KG1 (cell line): ENCODE results near the gene TAPT1.
"Not testable (repeated sequence)": the region's sequence is repeated elsewhere in the genome, so short reads cannot be mapped to it uniquely, and the experiment has no call there.

Source experiments
- DNase-seq: peaks from one replicate; lab custom pipeline; 2025; lab: John Stamatoyannopoulos, UW

Gene TAPT1

DNA sequence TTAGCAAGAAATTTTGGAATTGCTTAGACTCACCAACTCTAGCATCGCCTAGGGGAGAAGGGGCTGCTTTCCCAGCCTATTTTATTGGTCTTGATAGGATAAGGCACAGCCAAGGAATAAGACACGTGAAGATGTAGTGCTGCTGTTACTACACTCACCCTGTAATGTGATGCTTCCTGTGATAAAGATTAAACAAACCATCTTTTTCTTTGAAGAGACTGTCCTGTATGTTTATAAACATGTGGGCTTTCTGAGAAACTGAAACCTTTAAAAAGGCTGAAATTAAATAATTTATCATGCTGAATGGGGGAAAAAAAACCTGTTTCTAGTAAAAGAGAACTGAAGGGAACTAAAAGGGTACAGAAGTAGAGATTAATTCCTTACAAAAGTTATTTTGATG, 13.2 kb downstream of the TAPT1 start:
- no peak for DNase-seq

DNA sequence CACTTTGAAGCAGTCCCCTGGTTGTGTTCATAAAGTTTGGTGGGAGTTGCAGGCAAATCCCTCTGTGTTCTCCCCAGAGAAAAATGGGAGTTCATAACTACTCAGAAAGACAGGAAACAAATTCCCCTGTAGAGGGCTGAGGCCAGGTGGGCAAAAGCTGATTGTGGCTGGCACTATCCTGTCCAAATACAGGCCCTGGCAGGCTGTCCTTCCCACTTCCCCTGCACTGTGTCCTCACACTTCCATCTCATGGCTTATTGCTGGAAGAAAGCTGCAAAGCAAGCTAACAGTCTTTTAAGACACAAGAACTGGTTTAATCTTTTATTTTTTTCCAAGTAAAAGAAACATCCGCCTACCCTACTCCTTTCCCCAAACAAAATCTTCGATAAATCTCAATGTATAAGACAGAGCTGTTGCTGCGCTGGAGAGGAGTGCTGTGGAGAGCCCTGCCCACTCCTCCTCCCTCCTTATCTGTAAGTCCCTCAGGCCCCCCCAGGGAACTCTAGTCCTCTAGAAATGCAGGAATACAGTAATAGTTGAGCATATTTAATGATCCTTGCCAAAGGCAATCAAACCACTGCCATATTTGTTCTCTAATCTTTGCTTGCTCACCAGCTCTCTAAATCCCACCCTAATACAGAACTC, 14.0 kb downstream of the TAPT1 start:
- DNase-seq, result no peak

DNA sequence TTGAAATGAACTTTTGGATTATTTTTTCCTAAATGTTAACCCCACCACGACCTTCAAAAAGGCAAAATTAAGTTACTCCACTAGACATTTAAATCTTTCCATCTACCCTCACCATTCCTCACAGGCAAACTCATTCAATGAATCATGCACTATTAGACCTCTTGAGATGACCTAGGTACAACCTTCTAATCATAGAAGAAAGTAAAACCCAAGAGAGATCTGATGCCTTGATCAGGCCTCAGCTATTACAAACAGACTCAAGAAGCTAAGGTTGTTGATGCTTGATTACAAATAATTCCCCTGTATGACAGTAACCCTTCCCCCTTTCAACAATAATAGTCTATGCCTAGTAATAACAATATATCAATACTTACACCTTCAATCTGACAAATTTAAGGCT, 18.9 kb downstream of the TAPT1 start:
- no peak for DNase-seq

DNA sequence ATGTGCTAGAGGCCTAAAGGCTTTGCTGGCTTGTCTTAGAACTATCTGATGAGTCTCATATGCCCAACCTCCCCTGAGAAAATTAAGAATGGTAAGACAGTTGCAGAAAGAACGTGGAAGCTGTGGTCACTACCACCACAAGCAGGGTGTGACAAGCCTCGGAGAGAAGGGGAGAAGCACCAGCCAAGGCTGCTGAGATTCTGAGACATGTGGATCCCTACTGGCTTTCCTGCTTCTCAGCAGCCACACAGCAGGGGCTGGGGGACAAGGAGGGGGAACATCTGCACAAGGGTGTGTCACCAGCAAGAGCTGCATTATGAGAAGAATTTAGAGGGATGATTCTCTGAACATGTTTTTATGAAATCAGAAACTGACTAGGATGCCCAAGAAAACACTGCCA, 19.4 kb downstream of the TAPT1 start:
- no peak for DNase-seq

DNA sequence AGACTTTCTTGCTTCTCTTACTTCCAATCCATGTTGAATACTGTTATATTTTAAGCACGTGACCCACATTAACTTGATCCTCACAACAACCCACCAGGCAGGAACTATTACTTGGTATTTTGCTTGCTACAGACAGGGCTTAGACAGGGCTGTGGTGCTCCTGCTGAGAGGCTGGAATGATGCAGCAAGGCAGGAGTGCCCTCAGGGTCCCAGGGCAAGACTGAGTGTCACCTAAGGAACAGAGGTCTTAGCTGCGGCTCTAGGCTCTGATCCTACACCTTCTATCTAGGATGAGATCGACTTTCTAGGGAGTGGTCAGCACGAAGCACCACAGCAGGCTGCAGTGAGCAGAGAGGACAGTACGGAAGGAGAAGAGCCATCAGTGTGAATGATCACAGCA, 20.0 kb downstream of the TAPT1 start:
- no peak for DNase-seq

DNA sequence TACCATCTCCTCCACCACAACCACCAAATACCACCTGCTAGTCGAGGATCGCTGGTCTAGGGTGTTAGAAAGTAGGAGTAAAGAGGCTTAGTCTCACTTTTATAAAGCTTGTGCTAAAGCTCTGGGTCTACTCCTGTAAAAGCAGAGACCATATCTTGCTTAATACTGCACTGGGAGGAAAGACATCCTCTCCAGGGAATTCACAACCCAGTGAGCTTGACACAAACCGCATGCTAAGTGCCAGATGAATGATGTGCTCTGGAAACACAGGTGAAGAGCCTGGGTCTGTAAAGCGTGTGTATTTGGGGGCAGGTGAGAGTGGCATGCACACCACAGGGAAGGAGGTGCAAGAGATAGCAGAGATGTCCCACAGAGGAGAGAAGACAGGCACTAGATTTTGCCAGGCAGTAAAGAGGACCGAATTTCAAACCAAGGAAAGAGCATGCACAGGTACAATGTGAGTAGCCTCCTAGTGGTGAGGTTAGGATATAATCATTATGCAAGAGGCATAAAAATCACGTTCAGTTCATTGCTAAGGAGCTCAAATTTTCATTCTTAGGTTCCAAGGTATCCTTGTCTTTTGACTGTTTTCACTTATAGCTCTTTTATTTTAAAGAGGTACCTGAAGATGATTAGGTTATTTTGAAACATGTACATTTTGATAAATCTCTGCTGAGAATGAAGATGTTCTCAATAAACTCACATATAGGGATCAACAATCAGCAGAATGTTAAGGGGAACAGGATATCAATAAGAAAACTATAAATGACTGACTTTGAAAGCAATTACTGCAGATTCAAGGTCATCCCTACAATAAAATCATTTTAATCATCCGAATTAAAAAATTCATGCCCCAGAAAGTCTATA, 20.7 kb downstream of the TAPT1 start:
- no peak for DNase-seq

DNA sequence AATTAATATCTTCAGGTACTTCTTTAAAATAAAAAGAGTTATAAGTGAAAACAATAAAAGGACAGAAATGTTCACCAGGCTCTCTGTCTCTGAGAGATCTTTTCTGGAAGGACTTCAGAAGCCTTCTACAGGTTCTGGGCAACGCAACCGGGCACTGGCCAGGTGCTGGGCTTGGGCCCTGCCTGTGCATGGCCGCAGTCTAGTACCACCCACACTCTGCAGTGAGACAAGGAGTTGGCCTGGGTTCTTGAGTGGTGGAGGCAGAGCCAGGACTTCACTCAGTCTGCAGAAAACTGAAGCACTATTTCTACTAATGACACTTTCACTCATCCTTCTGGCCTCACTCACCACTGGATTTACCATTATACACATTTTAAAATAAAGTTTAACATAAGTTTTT, 21.8 kb downstream of the TAPT1 start:
- DNase-seq, result no peak

DNA sequence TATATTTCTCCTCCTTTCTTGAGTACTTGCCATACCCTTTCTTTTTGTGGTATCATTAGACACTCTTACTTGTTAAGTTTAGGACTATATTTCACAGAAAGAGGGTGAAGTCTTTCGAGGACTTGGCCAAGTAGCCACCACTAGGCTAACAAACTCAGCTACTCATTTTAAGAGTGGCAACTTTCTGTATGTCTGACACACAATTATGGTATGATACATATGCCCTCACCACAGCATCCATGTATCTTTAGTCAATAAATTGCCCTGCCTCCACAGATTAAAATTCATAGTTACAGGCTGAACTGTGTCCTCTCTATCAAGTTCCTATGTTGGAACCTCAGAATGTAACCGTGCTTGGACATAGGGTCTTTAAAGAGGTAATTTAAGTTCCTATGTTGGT, 23.2 kb downstream of the TAPT1 start:
- DNase-seq, result no peak

DNA sequence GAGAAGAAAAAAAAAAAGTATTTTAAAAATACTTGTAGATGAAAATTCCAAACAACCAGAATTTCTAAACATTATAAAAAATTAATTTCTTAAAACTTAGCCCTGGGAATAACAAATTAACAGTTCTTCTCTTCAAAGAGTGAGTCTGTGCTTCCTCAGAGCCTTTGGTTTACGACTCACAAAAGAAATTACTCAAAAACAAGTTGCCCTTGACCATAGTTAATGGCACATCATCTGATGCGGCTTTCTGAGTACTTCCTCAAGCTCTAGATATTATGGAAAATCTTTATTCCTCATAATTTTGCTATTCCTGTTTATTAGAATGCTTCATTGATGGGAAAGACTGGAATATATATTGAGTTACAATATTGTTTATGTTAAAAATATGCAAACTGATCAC, 23.7 kb downstream of the TAPT1 start:
- no peak for DNase-seq

DNA sequence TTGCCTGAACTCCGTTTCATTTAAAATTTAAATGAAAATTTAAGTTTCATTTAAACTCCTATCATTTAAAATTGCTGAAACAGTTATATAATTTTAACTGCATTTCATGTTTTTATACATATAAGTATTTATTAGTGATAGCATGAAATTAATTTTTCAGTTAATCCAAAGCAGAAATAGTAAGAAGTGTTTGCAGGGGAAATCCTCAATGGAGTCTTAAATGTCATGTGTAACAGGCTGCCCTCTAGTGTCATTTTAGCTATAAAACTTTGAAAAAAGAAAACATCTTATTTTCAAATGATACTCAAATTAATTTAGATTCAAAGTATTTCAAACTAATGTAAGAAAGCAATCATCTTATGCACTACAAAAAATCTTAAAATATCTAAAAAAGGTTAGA, 27.2 kb downstream of the TAPT1 start:
- DNase-seq, result no peak

DNA sequence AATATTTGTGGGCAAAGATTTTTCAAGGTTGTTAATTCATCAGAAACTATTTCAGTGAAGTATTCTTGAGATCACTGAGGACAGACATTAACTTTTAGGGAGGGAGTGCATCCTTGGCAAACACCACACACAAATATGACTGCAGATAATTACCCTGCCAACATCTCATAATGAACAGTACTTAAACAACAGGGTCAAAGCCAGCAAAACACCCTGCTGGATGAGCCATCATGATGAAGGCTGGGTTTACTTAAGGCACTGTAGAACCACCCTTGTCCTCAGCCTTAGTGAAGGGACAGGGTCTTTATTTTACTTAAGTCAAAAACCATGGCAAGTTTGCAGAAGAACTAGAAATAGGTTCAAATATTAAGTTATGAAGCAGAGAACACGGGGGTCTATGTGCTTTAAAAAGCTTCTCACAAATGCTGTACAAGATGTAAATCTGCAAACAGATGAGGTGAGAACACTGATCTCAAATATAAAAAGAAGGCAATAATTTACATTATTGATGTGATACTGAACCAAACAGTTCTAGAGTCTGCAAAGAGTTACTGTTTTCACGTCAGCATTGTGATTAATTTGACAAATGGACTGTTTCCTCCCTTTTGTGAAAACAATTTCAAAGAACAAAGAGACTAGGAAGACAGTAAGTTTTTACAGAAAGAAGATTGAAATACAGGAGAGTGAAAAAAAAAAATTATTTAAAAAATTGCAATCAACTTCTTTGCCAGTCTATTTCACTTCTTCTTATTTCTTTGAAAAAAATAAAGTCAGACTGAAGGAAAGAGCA, 28.2 kb downstream of the TAPT1 start:
- DNase-seq, result no peak

DNA sequence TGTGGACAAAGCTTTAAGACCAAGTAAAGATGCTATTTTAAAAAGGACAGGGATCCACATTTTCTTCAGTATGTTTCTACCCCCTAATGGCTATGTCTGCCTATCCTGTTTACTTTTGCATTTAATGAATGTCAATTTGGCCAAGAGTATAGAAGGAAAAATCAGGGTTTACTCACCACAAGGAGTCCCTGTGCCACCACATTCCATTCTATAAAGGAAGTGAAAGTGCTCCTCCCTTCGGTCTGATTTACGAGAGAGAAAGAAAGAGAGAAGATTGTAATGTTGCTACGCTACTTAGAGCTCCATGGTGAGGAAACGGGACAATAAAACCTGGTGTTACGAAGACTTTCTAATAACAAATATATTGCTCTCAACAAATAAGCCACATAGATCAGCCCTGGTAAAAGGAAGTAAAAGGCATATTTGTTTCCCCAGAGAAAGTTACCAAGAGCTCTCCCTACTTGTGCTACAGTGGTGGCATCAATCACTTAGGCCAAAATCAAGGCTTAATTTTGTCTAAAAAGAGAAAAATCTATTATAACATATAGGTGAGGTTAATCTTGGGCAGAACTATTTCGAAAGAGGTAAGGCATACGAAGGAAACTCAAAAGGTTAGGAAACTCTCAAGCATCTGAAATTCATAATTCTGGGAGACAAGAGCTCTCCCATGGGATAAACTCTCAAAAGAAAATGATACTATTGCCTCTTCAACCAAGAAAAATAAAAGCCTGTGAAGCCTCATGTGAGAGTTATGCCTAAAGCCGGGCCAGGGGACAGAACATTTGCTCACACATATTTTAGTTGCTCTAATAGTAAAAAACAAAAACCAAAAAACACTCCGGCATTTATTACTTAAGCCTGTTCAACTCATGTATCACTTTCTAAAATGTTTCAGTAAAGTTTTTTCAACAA, 29.5 kb downstream of the TAPT1 start:
- no peak for DNase-seq

DNA sequence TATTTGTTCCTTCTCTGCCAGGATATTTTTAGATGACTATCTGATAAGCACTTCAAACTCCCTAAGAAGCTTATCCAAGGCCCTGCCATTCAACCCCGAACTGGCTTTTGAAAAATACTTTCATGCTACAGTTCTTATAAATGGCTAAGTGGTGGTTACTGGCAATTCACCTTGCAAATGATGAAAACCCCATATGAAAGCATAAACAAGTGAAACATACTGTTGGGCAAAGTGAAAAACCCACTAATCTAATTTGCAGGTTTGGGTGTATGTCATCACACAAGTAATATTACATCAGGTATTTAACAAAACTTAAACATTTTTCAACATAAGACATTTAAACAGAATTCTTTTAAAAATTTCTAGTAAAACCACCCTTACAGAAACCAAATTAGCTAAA, 31.1 kb downstream of the TAPT1 start:
- no peak for DNase-seq

DNA sequence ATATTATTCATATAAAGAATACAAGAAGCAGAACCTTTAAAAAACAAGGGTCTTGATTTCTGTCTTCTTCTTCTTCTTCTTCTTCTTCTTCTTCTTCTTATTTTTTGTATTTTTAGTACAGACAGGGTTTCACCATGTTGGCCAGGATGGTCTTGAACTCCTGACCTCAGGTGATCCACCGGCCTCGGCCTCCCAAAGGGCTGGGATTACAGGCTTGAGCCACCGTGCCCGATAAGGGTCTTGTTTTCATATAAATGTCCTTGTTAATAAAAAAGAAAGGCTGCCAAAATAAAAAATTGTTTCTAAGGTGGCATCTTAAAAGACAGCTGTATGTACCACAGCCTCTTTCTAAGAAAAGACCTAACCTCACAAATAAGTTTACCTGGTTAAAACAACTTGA, 31.5 kb downstream of the TAPT1 start:
- not testable (repeated sequence) for DNase-seq

DNA sequence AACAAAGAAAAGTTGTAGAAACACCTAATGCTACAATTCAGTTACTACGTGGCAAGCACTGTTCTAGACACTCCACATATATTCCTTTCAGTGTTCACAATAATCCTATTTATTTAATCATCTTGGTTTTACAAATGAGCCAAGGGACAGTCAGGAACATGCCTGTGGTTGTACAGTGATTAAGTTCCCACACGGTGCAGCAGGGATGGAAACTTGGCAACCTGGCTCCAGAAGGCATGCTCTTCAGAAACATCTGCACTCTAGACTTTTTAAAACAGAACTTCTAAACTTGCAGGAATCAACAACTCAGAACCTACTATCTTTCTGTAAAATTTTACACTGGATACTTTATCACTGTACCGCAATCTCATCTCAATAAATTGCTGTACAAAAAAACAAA, 32.1 kb downstream of the TAPT1 start:
- DNase-seq, result no peak

DNA sequence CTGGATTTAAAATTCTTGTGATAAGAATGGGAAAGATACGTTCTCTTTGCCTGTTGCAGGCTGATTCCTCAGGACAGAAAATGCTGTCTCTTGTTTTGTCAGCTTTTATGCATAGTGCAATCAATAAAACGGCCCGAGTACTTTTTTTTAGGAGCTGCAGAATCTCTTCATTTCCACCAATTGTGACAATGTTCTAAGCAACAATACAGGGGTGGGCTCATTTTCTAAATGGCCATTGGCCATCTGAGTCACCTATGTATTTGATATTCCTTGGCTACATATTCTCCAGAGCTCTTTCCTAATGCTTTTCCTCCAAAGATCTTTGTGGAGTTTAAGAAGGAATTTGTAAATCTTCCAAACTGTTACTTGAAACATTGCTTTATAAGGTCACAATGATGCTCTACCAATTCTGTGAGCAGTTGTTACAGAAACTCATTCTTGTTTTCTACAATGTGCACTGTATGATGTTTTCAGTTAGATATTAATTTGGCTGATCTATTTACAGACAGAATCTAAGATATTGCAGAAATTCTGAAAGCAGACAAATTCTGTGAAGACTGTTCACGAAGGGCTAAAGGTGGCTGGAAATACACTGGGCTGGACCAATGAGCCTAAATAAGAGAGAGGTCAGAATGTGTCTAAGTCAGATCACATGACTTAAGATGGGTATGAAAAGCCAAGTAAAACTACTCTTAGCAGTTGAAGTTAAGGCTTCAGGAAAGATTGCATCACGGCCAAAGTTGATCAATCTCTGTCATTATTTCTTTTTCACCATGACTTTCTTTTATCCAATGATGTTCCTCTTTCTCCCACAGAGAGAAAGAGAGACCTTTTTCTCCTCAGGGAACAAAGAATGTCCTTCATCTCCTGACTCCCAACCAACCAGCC, 33.4 kb downstream of the TAPT1 start:
- DNase-seq, result no peak

DNA sequence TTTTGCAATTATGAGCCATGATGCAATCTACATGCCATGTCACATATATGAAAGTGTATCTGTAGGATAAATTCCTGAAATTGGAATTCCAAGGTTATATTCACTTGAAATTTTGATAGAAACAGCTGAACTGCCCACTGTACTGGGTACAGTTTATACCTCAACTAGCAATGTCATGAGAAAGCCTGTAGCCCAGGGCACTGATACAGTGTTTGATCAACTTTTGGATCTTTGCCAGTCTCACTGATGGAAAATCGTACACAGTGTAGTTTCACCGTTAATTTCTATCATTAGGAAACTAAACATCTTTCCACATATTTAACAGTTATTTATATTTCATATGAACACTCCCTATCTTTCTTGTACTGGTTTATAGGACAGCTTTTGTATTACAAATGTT, 34.2 kb downstream of the TAPT1 start:
- no peak for DNase-seq

DNA sequence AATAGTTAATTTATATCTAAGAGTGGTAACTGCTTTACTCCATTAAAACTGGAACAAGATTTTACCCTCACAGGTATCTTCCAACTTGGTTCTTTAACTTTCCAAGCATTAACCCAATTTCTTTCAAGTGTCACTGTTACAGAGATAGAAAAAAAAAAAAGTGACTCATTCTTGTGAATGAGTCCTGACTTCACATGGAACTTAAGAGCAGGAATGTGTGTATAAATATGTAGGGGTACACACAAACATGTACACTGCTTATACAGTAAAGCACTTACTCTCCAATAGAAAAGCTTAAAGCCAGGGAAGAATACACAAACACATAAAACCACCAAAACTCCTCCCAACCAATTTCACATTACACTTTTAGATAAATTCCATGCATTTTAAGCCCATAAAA, 38.8 kb downstream of the TAPT1 start:
- DNase-seq, result no peak

DNA sequence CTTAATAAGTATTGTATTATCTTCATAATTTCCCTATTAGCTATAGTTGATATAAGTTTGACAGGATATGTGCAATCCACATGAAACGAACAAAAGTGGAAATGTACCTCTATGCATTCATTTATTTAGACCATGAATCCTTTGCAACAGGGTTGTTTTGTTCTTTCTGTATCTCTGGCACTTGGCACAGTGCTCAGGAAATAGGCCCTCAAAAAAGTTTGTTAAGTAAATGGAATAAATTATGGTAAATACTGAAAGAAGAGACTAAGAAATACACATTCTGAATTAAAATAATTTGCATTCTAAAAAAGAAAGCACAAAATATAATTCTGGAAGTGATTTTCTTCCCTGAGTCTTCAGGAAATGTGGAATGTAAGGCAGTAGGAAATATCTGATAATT, 39.3 kb downstream of the TAPT1 start:
- no peak for DNase-seq

DNA sequence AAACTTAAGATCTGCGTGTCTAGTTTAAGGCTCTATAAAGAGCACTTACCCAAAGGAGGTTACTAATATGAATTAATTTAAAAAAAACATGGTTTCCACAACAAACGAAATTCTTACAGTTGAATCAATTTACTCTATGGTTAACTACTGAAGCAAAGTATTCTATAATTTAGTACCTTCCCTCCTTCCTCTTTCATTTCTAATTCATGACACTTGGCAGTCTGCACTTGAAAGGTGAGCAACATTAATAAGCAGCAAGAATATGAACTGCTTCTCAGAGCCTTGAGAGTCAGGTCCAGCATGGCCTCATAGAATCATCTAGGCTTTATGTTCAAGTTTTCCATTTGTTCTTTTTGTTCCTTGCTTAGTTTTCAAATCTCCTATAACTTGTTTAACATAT, 42.7 kb downstream of the TAPT1 start:
- DNase-seq, result no peak

DNA sequence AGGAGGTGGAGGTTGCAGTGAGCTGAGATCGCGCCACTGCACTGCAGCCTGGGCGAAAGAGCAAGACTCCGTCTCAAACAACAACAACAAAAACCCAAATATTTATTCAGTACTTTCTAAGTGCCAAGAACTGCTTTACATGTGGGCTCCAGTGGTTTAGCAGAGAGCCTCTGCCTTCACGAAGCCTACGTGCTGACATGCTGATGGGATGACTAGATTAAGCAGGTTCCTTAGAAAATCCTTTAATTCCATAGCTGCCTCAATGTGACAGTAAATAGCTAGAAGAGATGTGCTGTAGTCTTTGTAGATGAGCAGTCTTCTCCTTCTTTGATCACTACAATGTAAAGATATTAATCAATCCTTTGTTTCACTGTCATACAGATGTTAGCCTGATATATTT, 49.6 kb downstream of the TAPT1 start:
- DNase-seq, result no peak
